OCI-LY1 (cell line): ENCODE measurements around the gene BUD31.

Source experiments
- EZH2 ChIP-seq: fragments of 200-600 bp; sonication (generic), shearing (Covaris generic); IDR thresholded peaks from 2 replicates; pipeline ENCODE4 v1.8.0; 2017; ENCODE audit warnings: borderline replicate concordance, mixed run types, mild to moderate bottlenecking, antibody characterized with exemption, low read length, moderate library complexity, mixed read lengths
- TF ChIP-seq, protein P1 (sequence below): fragments of 200-600 bp; sonication (generic), shearing (Covaris generic); IDR thresholded peaks from 2 replicates; pipeline ENCODE4 v1.5.1; 2017; ENCODE audit warnings: mild to moderate bottlenecking, antibody characterized with exemption, low read length, moderate library complexity, mixed read lengths

DNA sequence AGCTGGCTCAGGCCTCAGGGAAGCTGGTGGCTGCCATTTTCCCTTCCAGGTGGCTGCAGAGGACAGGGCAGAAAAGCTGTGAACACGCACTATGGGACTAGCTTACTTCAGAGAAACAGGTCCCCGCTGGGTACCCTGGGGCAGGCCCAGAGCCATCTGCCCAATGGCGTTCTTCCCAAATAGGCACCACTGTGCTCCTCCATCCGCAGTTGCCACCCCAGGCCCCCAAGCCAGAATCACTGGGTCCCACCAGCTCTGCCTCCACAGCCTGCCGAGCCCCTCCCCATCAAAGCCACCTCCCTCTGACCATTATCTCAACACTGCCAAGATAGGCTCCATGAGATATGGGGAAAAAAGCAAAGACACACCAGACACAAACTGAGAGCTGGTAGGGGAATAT lies 11.4 kb downstream of the BUD31 start:
- TF ChIP-seq, protein P1, sequence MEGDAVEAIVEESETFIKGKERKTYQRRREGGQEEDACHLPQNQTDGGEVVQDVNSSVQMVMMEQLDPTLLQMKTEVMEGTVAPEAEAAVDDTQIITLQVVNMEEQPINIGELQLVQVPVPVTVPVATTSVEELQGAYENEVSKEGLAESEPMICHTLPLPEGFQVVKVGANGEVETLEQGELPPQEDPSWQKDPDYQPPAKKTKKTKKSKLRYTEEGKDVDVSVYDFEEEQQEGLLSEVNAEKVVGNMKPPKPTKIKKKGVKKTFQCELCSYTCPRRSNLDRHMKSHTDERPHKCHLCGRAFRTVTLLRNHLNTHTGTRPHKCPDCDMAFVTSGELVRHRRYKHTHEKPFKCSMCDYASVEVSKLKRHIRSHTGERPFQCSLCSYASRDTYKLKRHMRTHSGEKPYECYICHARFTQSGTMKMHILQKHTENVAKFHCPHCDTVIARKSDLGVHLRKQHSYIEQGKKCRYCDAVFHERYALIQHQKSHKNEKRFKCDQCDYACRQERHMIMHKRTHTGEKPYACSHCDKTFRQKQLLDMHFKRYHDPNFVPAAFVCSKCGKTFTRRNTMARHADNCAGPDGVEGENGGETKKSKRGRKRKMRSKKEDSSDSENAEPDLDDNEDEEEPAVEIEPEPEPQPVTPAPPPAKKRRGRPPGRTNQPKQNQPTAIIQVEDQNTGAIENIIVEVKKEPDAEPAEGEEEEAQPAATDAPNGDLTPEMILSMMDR = no peak
- no peak for TF ChIP-seq EZH2
